Body of pancreas (tissue), 4 donors: ENCODE data around the gene WDR44. TPM values are rescaled to one million over a fixed set of nuclear protein-coding genes. Genes with fewer than 3 reads are reported as not detected.
A peak's percentile ranks its signal among the peaks of the same experiment; 100 is the strongest.
"Not testable (repeated sequence)": the region's sequence is repeated elsewhere in the genome, so short reads cannot be mapped to it uniquely, and the experiment has no call there.

Experiments
- ATAC-seq: fragments of 150-250 bp; one replicate; pipeline ENCODE4 v1.9.1; 2016
- DNase-seq, 4 donors: peaks; one replicate each; pipeline ENCODE4 v3.0.0-alpha.2; 2019
- H3K27ac ChIP-seq, 4 donors: fragments of 200-600 bp; sonication (generic); 1 replicate in 3 of 4; 2 replicates in 1 of 4; pipeline versions ENCODE4 v1.5.1 to v1.6.1; 2016 to 2019; ENCODE audit warnings: mild to moderate bottlenecking in 1 of 4, mixed read lengths in 1 of 4, moderate library complexity in 1 of 4
- H3K27me3 ChIP-seq, 2 donors: fragments of 200-600 bp; sonication (generic); one replicate each; pipeline ENCODE4 v1.6.0; 2016; ENCODE audit warnings: mild to moderate bottlenecking in 1 of 2
- H3K36me3 ChIP-seq, 2 donors: fragments of 200-600 bp; sonication (generic); replicated peaks in 1 of 2; 2 replicates each; pipeline ENCODE4 v1.5.1; 2016; ENCODE audit warnings: low read depth in 2 of 2; ENCODE audit not compliant: insufficient read depth in 1 of 2
- H3K4me1 ChIP-seq: fragments of 200-600 bp; sonication (generic); one replicate; pipeline ENCODE4 v1.6.0; 2016
- H3K4me3 ChIP-seq, 2 donors: fragments of 200-600 bp; sonication (generic); 1 replicate in 1 of 2; 2 replicates in 1 of 2; pipeline ENCODE4 v1.5.1; 2016 to 2019
- H3K9me3 ChIP-seq, 3 donors: fragments of 200-600 bp; sonication (generic); 1 replicate in 2 of 3; 2 replicates in 1 of 3; pipeline ENCODE4 v1.5.1; 2016
- POLR2A ChIP-seq, 3 donors: fragments of 450-650 bp; IDR thresholded peaks; one replicate each; pipeline ENCODE4 v1.6.1; 2016; ENCODE audit warnings: antibody characterized with exemption in 3 of 3, mild to moderate bottlenecking in 2 of 3
- WGBS, 2 donors: methylation state at CpG; one replicate each; pipeline ENCODE4 v1.1.5; 2017; 5-methylcytosine and 5-hydroxymethylcytosine counted together
- intact Hi-C: fragments of 100-400 bp; cut with DNase I; formaldehyde crosslinking; loops from one replicate; pipeline ENCODE4 v1.15.1; 2023
- total RNA-seq, 2 donors: library from RNA; depleted of rRNA; stranded (reverse); fragments of >200 nt; gene quantifications; one replicate each; pipeline ENCODE4 v1.1.0, GENCODE V29; 2016
- TF ChIP-seq, protein P1 (sequence below), 7 experiments: fragments of 450-650 bp in 4 of 7; fragments of 200-600 bp in 3 of 7; sonication (generic) in 3 of 7; IDR thresholded peaks; one replicate each; pipeline ENCODE4 v1.5.1; 2016 to 2019; ENCODE audit warnings: antibody characterized with exemption in 7 of 7

WDR44 gene
- total RNA-seq, 2 donors from 2014 or later: 9.9 to 10.1 TPM

DNA sequence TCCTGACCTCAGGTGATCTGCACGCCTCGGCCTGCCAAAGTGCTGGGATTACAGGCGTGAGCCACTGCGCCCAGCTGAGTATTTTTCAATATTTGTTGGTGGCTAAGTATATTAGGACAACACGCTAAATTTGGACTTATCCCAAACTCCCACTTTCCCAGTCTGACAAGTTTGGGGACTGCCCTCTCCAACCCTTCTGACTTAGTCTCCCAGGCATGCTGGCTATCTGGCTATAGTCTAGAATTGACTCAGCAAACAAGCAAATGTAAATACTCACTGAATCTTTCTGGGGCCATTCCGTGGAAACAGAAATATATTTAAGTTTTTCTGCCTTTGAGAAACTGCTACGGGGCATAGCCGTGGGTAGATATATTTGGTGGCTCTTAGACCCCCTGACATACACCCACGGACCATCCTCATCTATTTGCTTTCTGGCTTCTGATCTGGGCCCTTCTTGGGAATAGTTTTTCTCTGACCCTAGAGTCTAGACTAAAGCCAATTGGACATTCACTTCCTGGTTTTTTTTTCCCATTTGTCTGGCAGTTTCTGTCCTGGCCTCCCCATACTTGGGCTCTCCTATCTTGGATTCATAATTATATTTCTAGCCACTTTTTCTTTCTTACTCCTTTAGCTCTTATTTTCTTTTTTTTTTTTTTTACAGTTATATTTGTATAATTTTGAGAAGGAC, 138.5 kb downstream of the WDR44 start:
- no peaks in the 10 kb centered on the region for H3K9me3 ChIP-seq
- TF ChIP-seq POLR2A (IDR thresholded peaks at IDR 0.05): no peak
- TF ChIP-seq, protein P1, sequence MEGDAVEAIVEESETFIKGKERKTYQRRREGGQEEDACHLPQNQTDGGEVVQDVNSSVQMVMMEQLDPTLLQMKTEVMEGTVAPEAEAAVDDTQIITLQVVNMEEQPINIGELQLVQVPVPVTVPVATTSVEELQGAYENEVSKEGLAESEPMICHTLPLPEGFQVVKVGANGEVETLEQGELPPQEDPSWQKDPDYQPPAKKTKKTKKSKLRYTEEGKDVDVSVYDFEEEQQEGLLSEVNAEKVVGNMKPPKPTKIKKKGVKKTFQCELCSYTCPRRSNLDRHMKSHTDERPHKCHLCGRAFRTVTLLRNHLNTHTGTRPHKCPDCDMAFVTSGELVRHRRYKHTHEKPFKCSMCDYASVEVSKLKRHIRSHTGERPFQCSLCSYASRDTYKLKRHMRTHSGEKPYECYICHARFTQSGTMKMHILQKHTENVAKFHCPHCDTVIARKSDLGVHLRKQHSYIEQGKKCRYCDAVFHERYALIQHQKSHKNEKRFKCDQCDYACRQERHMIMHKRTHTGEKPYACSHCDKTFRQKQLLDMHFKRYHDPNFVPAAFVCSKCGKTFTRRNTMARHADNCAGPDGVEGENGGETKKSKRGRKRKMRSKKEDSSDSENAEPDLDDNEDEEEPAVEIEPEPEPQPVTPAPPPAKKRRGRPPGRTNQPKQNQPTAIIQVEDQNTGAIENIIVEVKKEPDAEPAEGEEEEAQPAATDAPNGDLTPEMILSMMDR (IDR thresholded peaks at IDR 0.05): no peak
- H3K27me3 ChIP-seq: no peaks in the 10 kb centered on the region
- no peaks in the 10 kb centered on the region for H3K36me3 ChIP-seq
- WGBS, 2 donors: 49 to 61% methylated on average over 7 to 9 of the region's 9 CpGs
- no peak for DNase-seq
- H3K4me3 ChIP-seq: no peak overlapping the region
- no peaks in the 10 kb centered on the region for H3K4me1 ChIP-seq
- H3K27ac ChIP-seq: no peak overlapping the region
- ATAC-seq: no peak
- intact Hi-C loops: no loop called here

DNA sequence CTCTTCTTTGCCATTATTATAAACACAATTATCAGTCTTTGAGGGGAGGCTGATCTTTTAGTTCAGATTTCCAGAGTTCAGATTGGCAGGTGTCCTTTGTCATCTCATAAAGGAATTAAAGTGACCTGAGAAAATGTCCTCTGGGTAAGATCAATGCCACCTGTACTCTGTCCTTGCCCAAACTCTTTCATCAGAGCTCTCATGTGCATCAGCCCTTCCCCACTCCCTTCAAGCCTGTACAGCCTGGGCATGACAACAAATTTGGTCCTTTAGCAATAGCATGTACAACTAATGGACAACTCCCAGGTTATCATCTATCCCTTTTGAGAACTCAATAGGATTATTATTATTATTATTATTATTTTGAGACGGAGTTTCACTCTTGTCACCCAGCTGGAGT, 140.8 kb downstream of the WDR44 start:
- intact Hi-C loops: not testable (repeated sequence)

DNA sequence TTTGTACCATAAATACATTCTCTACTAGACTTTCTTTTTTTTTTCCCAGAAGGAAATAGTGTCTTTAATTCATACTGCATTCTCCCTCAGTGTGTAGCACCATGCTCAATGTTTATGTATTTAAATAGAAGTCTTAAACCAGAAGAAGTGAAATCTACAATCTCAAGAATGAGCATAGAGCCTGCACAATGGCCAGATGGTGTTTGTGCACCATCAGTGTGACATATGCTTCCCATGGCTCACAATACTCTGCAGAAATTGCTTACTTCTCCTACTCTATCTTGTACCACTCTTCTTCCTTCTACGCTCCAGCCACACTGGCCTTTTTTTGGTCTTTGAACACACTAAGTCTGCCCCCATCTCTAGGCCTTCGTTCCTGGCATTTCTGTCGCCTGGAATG, 147.1 kb downstream of the WDR44 start:
- peaks cover 8% of the 10 kb centered on the region for H3K4me1 ChIP-seq
- WGBS, 2 donors: 88 to 93% methylated on average over 3 of the region's 3 CpGs
- H3K27ac ChIP-seq: no peak overlapping the region
- no peaks in the 10 kb centered on the region for H3K36me3 ChIP-seq
- H3K9me3 ChIP-seq: no peaks in the 10 kb centered on the region
- ATAC-seq (no peak), DNase-seq (no peak)
- intact Hi-C loops: no loop called here
- H3K4me3 ChIP-seq: no peak overlapping the region
- H3K27me3 ChIP-seq: no peaks in the 10 kb centered on the region
- TF ChIP-seq, protein P1 (IDR thresholded peaks at IDR 0.05): no peak
- no peak for TF ChIP-seq POLR2A (IDR thresholded peaks at IDR 0.05)

More for the DNA sequence above, 140.8 kb downstream of the WDR44 start:
- H3K4me3 ChIP-seq, H3K27me3 ChIP-seq, H3K4me1 ChIP-seq, H3K27ac ChIP-seq, H3K36me3 ChIP-seq, DNase-seq, H3K9me3 ChIP-seq, ATAC-seq: not testable (repeated sequence)
- WGBS, 2 donors: 89 to 100% methylated on average over 1 of the region's 1 CpG

DNA sequence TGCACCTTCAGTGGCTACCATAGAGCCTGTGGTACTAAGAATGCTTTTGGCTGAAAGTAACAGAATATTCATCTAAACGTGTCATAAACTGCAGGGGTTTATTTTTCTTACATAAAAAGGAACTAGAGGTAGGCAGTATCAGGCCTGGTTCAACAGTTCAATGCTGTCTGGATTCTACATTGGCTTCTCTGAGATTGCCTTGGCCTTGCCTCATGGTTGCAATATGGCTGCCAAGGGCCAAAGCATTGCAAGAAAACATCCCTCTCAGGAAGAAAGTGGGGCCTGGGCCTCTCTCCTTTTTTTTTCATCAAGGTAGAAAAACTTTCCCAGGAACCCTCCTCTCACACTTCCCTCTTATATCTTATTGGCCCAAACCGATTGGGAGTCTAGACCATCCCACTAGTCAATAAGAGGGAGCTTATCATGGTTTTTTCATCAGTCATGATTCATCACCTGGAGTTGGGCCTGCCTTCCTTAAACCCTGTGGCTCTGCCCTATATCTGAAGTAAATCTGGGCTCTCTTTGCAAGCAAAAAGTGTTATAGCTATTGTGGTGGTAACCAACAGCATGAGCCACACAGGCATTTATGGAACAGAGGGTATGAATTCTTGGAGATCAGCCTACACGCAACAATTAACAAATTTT, 147.9 kb downstream of the WDR44 start:
- H3K27ac ChIP-seq: no peak overlapping the region
- H3K4me3 ChIP-seq: no peak overlapping the region
- peaks cover 8% of the 10 kb centered on the region for H3K4me1 ChIP-seq
- no peaks in the 10 kb centered on the region for H3K36me3 ChIP-seq
- WGBS, 2 donors: 94 to 97% methylated on average over 3 of the region's 3 CpGs
- intact Hi-C loops: no loop called here
- ATAC-seq: no peak
- no peak for DNase-seq
- TF ChIP-seq, protein P1 (IDR thresholded peaks at IDR 0.05): no peak
- TF ChIP-seq POLR2A (IDR thresholded peaks at IDR 0.05): no peak
- H3K27me3 ChIP-seq: no peaks in the 10 kb centered on the region
- H3K9me3 ChIP-seq: no peaks in the 10 kb centered on the region

DNA sequence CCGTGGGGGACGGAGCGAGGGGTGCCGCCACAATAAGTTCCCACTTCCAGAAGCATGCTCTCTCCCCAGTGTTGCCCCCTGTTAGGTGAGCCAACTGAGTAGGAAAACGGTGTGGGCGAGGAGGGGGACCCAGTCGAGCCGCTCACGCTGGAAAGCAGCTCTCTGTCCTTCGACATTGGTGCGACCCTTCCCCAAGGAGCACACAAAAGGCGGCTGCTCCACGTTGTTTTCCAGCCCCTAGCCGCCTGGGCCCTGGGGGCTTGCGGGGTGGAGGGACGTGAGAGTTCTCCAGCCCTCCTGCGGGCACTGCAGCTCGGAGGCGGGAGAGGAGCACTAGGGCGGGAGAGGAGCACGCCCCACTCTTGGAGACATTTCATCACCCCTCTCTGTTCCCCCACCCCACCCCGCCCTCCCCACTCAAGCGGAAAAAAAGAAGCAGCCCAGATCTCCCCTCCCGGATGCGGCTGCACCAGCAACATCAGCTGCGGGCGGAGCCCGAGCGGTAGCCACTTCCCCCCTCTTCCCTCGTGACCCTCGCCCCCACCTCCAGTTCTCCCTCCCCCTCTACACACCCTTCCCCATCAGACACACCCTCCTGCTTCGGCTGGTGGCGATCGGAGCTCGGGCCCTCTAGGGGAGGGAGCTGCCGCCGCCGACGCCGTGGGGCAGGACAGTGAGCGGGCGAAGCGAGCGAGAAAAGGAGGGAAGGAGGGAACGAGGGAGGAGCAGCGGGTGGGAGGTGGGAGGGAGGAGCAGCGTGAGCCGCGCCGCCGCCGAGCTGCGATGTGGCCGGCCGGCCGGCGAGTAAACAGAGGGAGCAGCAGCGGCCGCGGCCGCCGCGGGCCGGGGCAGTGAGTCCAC, 149.4 kb downstream of the WDR44 start, which contains the start of gene DOCK11:
DOCK11 (plus strand) TSS at position 755 of the 861 bp plus-strand sequence. CDS start 157 bp downstream, outside the sequence.
- 0% methylated on average over 3 to 16 of the region's 64 CpGs for WGBS, 2 donors
- intact Hi-C loops: no loop called here
- Histone ChIP-seq H3K4me3 (peak within 1 kb of the TSS in 1 of 2 donors; percentile 17), H3K9me3 (no peaks in the 10 kb centered on the region), H3K27ac (peak within 1 kb of the TSS in 1 of 4 donors; percentile 55), H3K4me1 (peaks cover 8% of the 10 kb centered on the region), H3K27me3 (no peaks in the 10 kb centered on the region), H3K36me3 (no peaks in the 10 kb centered on the region)
- DNase-seq: peak; percentile 29 to 68 (median 47)
- peak; percentile 68 for ATAC-seq
- TF ChIP-seq, protein P1 (IDR thresholded peaks at IDR 0.05): no peak
- peak in 1 of 3 donors; percentile 33 for TF ChIP-seq POLR2A (IDR thresholded peaks at IDR 0.05)
